Measurements from ENCODE around the gene OSER1.
"Not testable (repeated sequence)": the region's sequence is repeated elsewhere in the genome, so short reads cannot be mapped to it uniquely, and the experiment has no call there.

Gene OSER1

DNA sequence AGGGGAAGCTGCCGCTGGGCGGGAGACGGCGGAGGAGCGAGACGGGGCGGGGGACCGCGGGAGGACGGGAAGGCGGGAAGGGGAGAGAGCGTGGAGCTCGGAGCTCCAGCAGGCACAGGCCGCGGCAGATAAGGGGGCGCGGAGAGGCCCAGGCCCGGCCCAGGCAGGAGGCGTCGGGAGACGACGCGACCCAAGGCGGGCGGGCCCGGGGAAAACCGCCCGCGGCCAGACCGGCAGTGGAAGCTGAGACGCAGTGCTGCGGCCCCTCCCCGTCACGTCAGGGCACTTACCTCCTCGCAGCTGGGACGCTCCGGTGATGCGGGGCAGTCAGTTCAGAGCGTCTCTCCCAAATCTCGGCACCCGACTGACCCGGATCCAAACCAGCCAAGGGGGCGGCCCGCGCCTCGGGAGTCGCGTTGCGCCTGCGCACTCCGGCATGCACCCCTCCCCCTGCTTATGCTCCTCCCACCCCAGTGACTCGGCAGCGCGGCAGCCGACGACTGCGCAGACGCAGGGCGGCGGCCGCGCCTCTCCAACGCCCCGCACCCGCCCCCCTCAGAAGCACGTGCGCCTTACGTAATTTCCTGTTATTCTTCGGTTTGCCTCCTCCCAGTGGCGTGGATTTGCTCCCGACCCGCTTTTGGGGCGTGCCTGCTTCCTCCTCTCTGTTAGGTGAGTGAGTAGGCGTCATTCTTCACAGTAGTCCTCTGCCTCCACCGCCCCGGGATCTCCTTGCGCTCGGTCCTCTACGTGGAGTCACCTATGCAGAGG is at the start of gene OSER1:
TSS of gene OSER1 (minus strand) at position 366 of the 771 bp plus-strand sequence. CDS start 3,814 bp downstream, outside the sequence.
- DNase-seq, result peak; percentile 91

DNA sequence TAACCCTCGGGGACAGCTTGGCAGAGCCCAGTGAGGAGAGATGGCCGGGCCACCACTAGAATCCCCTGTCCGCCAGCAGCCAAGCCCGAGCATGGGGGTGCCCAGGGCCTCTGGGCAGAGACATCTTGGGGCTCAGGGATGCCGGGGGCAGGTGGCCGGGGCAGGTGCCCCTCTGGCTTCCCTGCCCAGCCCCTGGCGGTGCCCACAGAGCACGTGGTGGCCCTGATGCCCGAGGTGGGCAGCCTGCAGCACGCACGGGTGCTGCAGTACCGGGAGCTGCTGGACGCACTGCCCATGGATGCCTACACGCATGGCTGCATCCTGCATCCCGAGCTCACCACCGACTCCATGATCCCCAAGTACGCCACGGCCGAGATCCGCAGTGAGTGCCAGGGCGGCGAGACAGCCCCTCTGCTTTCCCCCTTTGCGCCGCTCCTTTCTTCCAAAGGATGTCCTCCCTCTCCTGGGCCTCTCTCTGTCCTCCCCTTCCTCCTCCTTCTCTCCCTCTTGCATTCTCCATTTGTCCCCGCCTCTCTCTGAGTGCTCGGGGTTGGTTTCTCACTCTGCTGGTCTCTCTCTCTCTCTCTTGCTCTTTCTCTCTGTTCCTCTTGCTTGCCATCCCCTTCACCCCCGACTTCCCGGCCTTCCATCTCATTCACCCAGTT is 47.8 kb upstream of the OSER1 start:
- no peak for DNase-seq

DNA sequence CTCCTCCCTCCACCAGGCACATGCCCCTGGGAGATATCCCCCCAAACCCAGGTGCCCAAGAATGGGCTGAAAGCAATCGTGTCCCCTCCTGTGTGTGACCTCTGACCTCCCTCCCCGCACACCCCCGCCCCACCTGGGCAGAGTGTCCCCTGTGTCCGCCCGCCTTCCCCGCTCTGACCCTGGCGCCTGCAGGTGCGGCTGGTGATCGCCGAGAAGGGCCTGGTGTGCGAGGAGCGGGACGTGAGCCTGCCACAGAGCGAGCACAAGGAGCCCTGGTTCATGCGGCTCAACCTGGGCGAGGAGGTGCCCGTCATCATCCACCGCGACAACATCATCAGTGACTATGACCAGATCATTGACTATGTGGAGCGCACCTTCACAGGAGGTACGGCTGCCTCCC is 46.4 kb upstream of the OSER1 start:
- DNase-seq, result no peak

DNA sequence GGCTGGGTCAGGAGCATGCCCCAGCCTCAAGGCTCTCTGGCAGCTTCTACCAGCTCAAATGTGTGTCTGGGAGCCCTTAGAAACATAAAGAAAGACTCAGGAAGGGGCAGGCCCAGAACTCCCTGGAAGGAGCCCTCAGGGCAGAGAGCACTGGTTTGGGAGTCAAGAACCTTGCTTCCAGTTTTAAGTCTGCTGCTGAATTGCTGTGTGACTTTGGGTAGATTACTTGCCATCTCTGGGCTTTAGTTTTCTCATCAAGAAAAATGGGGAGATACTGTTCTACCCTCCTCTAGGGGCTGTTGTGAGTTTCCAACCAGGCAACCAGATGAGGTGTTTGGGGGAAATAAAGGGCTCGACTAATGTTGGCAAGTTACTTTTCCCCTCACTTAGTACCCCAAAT is 45.4 kb upstream of the OSER1 start:
- no peak for DNase-seq

DNA sequence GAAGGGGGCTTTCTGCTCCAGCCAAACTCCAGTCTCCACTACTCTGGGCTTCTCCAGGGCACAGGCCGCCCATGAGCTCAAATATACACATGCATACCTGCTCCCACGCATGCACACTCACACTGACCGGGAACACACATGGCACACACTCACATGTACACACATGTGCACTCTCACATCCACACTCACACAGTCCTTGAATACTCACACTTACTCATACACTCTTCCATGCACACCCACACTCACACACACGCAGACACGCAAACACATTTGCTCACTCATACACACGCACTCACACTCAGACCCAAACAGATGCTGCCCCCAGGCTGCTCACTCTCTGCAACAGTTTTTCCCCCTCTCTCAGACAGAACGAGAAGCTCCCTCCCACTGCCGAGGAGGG is 43.5 kb upstream of the OSER1 start:
- DNase-seq, result no peak

DNA sequence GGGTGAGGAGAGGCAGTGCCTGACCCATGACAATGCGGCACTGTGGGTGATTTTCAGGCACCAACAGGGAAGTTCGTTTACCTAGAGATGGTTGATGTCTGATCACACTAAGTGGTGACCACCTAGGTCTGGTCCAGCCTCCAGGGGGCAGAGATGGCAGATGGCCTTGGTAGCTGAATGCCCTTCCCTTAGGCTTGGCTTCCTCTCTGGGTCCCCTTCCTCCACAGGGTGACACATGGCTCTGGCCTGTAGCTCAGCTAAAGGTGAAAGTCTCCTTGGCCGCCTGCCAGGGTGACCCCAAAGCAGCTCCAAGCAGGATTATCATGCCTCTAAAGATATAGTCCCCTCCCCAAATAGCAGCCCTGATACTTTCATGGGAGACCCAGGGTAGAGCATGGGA is 43.0 kb upstream of the OSER1 start:
- no peak for DNase-seq

DNA sequence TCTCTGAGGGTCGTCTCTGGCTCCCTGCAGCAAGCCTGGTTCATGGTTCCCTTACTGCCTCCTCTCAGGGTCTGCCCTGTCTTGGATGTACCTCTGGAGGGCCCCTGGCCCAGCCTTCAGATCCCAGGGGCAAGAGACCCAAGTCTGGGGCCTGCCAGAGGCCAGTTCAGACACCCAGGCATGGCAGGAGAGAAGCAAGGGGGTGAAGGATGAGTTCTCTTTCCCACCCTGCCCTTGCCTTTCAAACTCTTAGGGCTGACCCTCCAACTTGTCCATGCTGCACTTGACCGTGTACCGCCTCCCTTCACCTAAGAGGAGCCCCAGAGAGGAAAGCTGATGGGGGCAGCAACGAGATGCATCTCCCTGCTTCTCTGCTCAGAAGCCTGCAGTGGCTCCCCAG is 40.7 kb upstream of the OSER1 start:
- DNase-seq, result no peak

DNA sequence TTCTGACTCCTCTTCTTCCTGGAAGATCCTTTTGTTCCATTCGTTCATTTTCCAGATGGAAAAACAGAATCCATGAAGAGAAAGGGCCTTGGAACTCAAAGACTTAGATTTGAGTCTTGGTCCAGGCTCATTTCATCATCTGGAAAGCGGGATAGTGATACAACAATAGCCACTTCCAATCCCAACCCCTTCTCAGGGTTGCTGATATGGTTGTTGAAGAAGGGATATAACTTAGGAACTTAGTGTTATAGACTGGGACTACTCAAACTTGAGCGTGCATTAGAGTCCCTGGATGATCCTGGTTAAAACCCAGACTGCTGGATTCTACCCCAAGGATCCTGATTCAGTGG is 37.8 kb upstream of the OSER1 start:
- no peak for DNase-seq

DNA sequence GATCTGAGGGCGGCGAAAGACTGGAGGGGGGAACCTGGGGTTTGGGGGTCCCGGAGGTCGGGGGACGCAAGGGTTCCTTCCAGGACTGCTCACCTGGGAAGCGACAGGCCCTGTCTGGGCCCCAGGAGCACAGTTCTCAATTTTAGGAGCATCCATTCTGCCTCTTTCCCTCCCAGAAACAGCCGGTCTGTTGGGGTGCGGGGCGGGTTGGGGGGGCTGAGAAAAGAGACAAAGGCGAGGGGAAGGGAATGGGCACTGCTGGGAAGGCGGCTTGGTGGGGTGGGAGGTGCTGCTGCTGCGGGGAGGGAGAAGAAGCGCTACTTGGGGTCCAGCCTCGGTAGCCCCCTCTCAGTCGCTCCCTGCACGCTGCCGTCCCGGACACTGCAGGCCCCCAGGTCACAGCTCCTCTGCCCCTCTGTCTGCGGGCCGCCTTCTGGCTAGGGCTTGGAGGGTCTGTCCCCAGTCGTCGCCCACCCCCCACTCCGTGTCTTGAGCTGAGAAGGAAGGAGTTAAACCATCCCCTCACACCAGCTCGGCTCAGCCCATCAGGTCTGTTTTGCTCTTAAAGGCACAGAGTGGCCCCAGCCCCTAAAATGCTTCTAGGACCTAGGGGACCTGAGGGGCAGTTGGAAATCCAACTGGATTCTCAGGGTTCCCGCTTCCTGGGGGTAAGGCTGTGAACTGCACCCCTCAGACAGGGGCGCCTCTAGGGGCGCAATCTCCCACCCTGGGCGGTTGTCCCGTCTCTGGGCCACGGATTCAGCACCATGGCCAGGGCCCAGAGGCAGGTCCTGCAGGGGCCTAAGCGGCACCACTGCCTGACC is 37.2 kb upstream of the OSER1 start:
- DNase-seq, result no peak

DNA sequence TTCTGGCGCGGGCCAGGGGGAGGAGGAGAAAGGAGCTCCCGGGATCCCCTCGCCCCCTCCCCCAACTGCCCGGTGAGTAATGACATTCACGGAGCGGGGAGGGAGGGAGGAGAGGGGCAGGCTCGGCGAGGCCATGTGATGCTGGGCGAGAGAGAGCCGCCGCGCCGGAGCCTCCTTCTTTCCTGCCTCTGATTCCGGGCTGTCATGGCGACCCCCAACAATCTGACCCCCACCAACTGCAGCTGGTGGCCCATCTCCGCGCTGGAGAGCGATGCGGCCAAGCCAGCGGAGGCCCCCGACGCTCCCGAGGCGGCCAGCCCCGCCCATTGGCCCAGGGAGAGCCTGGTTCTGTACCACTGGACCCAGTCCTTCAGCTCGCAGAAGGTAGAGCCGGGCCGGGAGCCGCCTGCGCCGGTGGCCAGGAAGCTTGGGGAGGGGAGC is 36.6 kb upstream of the OSER1 start, which contains the start of gene GDAP1L1:
TSS of gene GDAP1L1 (plus strand) at position 178 of the 441 bp plus-strand sequence. CDS start at position 205, 27 bp downstream.
- DNase-seq, result no peak

DNA sequence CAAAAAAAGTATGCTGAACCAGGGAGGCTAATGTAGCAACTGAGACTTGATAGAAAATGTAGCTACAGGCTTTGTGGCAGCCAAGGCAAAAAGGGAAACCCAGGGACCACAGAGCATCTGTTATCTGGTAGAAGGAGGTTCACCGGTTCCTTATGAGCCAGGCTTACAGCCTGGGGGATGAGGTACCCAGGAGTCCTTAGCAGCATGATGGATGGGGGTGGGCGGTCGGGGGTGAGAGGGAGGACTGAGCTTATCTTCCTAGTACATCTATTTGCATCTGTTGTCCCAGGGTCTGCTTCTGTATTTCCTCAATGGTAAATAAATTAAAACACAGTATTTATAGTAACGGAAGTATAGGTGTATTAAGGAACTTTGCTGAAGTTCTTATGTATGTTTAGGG is 35.4 kb upstream of the OSER1 start:
- DNase-seq, result no peak

DNA sequence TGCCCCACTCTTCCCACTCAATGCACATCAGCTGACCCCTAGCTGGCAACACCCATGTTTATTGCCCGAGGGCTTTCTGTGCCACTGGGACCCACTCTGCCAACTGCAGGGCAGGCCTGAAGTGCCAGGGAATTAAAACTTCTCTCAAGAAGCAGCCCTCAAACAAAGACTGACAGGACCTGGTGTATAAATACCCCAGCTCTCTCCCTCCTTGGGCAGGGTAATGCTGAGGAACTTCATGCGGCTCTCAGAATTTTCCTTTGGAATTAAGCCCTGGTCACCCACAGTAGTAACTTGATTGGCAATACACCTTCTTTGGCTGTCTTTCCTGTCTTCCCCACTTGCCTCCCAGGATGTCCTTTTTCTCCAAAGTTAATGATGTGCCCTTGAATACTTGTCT is 31.2 kb upstream of the OSER1 start:
- DNase-seq, result no peak

DNA sequence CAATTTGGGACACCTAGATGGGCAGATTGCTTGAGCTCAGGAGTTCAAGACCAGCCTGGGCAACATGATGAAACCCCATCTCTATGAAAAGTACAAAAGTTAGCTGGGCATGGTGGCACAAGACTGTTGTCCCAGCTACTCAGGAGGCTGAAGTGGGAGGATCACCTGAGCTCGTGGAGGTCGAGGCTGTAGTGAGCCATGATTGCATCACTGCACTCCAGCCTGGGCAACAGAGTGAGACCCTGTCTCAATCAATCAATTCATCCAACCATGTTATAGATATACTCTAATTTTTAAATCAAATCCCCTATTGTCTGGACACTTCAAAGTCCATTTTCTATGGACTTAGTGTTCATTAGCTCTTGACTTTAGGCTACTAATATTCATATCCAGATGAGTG is 26.3 kb upstream of the OSER1 start:
- not testable (repeated sequence) for DNase-seq

DNA sequence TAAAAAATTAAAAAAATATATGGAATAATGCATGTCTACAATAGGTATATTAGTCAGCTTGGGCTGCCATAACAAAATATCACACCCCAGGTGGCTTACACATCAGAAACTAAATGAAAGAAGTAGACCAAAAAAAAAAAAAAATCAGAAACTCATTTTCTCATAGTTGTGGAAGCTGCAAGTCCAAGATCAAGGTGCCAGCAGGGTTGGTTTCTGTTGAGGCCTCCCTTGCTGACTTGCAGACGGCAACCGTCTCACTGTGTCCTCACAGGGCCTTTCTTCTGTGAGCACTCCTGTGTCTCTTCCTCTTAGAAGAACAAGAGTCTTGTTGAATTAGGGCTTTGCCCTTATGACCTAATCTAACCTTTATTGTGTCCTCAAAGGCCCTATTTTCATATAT is 25.1 kb upstream of the OSER1 start:
- DNase-seq, result no peak

DNA sequence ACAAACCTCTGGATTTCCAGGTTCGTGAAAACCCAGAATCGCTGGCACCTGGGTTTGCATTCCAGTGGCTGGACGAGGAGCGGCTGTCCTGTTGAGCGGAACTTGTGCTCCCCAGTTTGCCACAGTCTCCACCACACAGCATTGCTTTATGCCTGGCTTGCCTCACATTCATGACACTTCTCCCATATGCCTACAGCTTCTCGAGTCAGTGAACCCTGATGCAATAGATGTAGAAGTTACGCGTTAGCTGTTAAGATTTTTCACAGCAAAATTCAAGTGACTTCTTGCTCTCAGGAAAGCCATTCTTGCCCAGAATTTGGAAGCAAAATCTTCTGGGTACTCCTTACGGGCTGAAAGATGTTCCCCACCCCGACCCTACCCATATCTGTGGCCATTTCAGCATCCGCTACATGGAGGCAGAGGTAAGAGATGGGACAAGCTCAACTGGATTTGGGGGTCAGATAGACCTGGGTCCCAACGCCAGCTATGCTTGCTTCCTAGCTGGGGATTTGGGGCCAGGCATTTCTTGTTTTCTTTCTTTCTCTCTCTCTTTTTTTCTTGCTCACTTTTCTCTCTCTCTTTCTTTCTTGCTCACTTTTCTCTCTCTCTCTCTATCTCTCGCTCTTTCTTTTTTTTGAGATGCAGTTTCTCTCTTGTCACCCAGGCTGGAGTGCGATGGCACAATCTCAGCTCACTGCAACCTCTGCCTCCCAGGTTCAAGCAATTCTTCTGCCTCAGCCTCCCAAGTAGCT is 24.2 kb upstream of the OSER1 start:
- no peak for DNase-seq

DNA sequence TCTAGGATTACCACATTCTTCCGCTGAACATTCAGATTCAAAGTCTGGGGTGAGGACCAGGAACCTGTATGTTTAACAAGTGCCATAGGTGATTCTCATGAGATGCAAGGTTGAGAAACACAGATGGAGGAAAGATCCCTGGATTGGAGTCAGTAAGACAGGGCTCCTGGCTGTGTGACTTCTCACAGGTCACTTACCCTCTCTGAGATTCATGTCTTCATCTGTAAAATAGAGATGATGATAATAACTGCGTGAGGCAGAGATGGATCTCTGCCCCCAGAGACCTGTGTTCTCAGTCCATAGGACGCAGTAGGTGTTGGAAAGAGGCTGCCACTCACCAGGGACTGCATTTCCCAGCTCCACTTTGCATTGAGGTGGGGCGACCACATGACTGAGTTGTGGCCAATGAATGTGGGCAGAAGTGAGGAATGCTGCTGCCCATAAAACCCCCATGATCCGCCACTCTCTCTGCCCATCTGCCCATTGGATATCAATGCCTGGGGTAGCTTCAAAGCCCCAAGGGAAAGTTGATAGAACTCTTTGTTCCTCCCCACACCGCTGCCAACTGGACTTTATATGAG is 23.0 kb upstream of the OSER1 start:
- no peak for DNase-seq

DNA sequence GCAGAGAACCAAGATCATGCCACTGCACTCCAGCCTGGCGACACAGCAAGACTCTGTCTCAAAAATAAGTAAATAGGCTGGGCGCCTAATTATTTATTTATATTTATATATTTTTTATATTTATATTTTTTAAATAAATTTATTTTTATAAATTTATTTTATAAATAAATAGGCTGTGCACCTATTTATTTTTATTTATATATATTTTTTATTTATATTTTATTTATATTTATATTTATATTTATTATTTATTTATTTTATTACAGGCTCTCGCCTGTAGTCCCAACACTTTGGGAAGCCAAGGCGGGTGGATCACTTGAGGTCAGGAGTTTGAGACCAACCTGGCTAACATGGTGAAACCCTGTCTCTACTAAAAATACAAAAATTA is 21.9 kb upstream of the OSER1 start:
- DNase-seq, result not testable (repeated sequence)

DNA sequence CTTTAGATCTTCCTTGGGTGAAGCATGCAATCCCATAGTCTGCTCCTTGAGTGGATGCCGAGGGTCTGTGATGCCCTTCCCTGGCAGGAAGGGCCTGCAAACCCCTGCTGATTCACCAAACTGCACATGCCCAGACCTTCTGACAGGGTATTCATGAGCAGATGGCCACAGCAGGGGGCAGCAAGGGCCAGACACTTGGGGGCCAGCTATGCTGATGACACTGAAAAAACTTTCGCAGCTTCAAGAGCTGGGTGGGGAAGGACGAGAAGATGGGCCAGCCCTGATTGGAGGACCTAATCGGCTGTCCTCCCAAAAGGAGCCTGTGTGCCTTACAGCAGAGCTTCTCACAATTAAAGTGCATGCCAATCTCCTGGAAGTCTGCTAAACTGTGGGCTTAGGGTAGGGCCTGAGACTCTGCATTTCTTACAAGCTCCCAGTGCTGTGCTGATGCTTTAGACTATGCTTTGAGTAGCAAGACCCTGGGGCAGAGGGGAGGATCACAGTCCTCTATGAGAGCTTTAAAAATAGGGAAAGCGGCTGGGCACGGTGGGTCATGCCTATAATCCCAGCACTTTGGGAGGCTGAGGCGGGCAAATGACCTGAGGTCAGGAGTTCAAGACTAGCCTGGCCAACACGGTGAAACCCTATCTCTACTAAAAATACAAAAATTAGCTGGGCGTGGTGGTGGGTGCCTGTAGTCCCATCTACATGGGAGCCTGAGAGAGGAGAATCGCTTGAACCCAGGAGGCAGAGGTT is 21.3 kb upstream of the OSER1 start:
- DNase-seq, result no peak

DNA sequence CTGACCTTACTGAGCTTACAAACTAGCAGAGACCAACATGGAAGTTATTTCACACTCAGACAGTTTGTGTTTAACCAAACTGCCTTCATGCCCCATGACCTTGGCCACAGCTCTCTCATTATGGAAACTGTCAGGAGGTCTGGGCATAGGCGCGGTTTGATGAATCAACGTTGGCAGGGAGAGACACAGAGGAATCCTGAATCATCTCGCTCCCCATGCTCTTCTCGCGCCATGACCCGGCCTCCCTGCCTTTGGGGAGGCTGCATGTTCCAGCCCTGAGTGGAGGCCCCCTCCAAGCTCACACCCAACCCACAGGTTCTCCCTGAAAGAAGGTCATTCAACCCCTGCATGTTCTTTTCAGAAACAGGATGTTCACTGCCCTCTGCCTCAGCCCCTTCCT is 20.6 kb upstream of the OSER1 start:
- DNase-seq, result no peak

DNA sequence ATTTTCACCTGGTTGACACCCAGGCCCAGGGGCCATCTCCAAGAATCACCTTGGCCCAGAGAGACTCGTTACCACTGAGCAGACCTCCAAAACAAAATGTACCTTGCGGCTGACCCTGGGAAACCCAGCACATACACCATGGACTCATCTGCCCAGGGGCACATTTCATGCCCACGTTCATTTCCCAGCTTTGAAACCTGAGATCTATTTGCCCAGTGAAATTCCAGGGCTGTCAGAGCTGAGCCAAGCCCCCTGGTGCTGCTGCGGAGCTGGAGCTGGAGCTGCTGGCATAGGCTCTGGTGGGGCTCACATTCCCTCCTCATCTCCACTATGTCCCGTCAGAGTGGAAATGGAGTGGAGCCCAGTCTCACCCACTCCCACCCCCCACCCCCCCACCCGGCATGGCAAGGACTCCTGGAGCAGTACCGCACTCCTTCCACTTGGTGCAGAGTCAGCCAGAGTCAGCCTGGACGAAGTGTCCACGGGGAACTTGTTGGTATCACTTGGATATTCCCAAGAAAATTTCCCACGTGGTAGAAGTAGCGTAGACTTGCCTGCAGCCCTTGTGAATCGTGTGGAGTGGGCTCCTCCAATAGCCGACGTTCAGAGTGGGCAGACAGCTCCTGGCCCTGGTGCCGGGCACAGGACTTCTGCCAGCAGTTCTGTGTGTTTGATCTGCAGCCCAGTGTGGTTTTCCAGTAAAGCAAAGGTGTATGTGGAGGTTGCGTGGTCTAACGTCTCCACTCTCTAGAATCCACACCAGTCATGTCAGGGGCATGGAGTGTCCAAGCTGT is 18.1 kb upstream of the OSER1 start:
- DNase-seq, result no peak

DNA sequence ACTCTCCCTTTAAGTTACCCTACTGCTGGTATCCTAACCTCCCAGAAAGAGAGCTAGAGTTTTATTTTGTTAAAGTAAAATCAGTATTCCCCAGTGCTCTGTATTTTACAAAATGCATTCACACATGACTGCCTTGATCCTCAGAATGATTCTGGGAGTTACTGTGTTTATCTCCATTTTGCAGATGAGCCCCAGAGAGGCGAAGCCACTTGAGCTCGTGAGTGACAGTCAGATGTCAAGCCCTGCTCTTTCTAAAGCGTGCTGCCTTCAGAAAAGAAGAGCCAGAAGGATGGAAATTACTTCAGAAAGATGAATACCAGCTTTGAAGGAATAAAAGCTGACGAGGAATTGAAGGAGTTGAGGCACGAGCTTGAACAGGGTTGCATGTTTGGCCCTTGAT is 14.1 kb upstream of the OSER1 start:
- no peak for DNase-seq

Data from SIG-M5 (cell line).